Skin epidermis (tissue), 12 donors: Measurements from ENCODE around the gene PRLHR.
"Not testable (repeated sequence)": the region's sequence is repeated elsewhere in the genome, so short reads cannot be mapped to it uniquely, and the experiment has no call there.

Source experiments
- H3K27ac ChIP-seq, 21 experiments: fragments of 200-600 bp; sonication (generic) in 11 of 21; one replicate each; pipeline ENCODE4 v1.5.0; 2020; ENCODE audit warnings: mild to moderate bottlenecking in 3 of 21, inconsistent platforms in 2 of 21, moderate library complexity in 2 of 21
- H3K4me3 ChIP-seq, 7 experiments: fragments of 200-600 bp; sonication (generic) in 2 of 7; one replicate each; pipeline ENCODE4 v1.5.0; 2020; ENCODE audit warnings: inconsistent platforms in 2 of 7, mild to moderate bottlenecking in 2 of 7, moderate library complexity in 1 of 7

Gene PRLHR

DNA sequence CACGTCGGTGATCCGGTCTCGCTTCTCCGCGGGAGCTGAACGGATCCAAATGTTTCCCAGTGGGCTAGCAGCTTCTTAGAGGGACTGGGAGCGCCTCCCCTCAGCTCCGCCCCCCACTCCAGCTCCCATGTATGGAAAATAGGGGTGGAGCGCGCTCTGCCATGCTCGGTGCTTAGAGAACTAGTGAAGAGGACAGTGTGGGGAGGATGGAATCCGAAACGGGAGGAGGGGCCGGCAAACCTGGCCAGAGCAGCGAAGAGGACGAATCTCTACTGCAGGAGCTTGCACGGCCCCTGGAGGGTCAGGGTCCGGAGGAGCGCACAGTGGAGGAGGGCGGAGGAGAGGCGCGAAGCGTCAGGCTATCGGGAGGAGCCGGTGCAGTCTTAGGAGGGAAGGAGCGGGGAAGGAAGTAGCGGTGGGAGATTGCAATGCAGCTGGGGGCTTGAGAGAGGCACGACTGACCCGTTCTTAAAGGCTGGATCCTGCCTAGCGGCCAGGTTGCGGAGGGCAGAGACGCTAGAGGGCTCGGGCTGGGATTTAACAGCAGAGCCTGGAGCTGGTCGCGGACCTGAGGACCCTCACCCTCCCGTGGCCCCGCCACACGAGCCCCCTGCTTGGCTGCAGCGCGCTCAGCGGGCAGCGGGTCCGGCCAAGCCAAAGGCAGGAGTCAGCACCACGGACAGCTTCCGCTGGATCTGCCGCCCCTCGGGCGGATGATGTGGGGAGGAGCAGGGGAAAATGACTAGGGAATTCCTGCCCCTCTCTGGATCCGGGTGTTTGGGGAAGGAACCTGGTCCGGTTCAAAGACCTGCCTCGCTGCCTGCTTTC is at the start of gene PRLHR:
TSS of gene PRLHR (minus strand) at position 51 of the 828 bp plus-strand sequence. CDS start 404 bp downstream, outside the sequence.
- no peak within 1 kb of the TSS for H3K27ac ChIP-seq
- H3K4me3 ChIP-seq: no peak within 1 kb of the TSS

DNA sequence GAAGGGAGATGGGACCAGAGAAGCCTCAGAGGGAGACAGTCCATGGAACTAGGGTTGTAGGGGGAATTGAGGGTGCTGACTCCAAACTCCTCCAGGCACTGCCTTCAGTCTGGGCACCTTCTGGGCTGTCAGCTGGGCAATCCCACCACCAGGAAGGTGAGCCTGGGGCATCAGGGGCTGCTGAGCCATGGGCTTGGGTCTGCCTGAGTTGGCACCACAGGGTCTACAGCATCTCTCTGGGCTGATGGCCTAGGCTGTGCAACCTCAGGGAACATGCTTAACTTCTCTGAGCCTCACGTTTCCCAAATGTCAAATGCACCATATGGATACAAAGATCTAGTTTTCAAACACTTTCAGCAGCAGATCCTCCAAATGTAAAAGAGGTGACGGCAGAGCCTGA is 46.8 kb upstream of the PRLHR start:
- Histone ChIP-seq H3K4me3 (no peak overlapping the region), H3K27ac (no peak overlapping the region)

DNA sequence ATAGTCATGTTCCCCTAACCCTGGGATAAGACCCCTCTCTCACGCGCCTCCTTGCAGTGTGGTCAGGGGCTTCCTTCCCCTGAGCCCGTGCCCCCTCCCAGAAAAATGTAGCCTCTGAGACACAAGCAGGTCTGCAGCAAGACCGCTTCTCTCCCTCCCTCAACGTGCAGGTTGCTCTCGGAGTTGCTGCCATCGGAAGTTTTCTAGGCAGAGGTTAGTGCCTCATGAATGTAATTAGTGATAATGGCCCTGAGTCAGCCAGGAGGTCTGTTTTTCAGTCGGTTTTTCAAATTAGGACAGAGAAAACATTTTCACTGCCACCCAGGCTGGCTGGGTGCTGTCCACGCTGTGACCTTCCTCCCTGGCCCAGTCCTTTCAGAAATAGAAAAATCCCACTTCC is 43.2 kb upstream of the PRLHR start:
- no peak overlapping the region for H3K4me3 ChIP-seq
- H3K27ac ChIP-seq: no peak overlapping the region

DNA sequence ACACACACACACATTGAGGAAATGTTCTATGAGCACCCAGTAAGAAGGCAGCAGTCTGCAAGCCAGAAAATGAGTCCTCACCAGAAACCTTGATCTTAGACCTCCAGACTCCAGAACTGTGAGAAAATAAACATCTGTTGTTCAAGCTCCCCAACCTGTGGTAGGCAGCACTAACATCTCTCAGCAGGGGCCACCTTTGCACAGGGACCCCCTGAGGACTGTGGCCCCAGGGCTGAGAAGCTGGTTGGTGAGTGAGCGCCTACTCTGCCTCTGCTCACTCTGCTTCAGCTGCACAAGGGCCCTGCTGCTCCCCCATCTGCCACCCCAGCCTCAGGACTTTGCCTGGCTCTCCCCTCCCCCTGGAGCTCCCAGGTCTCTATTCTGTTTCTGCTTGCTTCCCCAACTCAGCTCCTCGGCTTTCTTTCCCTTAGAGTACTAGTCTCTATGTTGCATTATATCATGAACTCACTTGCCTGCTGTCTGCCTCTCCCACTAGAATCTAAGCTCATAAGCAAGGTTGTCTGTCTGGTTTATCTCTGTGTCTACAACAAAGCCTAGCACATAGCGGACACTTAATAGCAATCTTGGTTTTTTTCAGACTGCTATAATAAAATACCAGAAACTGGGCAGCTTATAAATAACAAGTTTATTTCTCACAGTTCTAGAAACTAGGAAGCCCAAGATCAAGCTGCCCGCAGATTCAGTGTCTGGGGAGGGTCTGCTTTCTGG is 40.4 kb upstream of the PRLHR start:
- H3K4me3 ChIP-seq: no peak overlapping the region
- no peak overlapping the region for H3K27ac ChIP-seq

DNA sequence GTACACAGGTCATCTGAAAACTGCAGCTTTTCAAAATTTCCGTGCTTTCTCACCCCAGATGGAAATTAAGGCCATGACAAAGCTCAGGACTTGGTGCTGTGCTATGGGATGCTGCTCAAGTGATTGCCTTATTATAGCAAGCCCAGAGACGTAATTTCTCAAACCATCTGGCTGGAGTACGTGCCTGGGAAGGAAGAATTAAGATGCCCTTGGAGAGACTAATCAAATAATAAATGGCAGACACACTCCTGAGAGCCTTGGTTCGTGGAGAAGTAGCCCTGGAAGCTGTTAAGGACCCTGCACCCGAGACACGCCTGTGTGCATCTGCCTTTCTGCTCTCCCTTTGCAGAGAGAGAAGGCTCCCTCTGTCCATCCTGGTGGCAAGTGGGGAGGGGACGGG is 38.3 kb upstream of the PRLHR start:
- no peak overlapping the region for H3K4me3 ChIP-seq
- no peak overlapping the region for H3K27ac ChIP-seq

DNA sequence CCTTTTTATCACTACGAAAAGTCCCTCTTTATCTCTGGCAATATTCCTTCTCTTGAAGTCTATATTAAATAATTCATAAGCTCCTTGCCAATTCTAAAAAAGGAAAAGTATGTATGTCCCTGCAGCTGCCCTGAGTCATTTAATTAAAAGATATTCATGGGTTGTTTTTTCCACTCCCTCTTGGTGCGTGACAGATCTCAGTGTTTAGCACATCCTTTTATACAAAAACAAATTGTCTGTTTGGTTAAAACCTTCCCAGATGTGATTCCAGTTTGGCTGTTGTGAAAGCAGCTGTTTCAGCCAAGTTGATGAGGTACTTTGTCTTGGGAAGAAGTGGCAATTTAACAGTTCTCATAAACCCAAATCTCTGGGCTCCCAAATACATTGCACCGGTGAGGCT is 33.8 kb upstream of the PRLHR start:
- no peak overlapping the region for H3K27ac ChIP-seq
- no peak overlapping the region for H3K4me3 ChIP-seq

DNA sequence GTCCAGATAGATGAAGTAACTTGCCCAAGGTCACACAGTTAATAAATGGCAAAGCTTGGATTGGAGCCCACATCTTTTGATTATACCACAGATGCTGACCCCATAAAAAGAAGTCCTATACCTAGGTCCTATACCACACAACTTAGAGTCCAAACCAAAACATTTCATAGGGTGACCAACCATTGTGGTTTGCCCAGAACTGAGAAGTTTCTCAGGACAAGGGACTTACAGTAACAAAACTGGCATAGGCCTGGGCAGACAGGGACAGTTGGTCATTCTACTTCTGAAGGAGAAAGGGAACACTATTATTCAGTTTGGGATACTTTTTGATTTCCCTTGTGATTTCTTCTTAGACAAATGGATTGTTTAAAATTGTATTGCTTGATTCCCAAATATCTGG is 32.9 kb upstream of the PRLHR start:
- H3K27ac ChIP-seq: no peak overlapping the region
- no peak overlapping the region for H3K4me3 ChIP-seq

DNA sequence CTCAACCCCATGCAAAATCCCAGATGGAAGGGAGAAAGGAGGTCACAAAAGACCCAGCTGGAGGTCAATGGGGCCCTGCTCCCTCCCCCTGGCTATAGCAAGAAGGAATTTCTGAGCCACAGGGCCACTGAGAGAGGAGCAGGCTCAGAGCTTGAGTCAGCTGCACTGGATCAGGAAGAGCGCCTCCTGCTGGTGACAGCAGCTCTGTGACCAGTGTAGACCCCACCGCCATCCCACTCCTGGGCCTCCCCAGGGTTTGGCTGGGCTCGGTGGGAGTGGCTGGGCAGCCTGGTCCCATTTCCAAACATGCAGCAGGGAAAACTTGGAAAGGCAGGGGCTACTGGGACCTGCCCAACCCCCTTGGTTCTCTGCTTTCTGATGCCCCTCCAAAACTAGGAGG is 31.5 kb upstream of the PRLHR start:
- Histone ChIP-seq H3K27ac (no peak overlapping the region), H3K4me3 (no peak overlapping the region)

DNA sequence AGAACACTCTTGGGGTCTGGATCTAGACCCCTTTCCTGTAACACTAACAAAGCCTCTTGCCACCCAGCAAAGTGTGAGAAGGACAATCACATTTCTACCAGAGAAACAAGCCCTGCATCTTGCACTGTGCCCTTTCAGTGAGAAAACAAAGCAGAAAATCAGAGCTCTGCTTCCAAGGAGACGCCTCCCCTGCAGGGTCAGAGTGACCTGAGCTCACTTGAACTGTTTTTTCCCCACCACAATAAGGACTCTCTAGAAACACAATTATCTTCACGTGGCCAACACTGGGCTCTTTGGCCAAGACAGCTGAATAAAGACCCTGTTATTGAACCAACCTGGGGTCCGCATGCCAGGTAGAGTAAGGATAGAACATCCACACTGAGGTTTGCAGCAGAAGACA is 30.1 kb upstream of the PRLHR start:
- H3K4me3 ChIP-seq: no peak overlapping the region
- H3K27ac ChIP-seq: no peak overlapping the region

DNA sequence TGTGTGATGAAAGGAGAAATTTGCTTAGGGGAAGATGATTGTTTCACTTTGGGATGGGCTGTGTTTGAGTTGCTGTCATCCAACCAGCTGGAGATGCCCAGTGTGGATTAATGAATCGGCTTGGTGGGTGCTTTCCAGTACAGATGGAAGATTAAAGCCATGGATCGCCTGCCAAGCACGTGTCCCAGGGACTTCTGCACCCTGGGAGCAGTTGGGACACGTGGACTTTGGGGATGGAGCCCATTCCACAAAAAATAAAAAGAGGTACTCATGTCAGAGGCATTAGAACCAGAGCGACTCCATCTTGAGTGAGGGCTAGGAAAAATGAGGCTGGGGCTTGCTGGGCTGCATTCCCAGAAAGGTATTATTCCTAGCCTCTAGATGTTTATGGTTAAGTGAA is 29.3 kb upstream of the PRLHR start:
- H3K4me3 ChIP-seq: no peak overlapping the region
- no peak overlapping the region for H3K27ac ChIP-seq

DNA sequence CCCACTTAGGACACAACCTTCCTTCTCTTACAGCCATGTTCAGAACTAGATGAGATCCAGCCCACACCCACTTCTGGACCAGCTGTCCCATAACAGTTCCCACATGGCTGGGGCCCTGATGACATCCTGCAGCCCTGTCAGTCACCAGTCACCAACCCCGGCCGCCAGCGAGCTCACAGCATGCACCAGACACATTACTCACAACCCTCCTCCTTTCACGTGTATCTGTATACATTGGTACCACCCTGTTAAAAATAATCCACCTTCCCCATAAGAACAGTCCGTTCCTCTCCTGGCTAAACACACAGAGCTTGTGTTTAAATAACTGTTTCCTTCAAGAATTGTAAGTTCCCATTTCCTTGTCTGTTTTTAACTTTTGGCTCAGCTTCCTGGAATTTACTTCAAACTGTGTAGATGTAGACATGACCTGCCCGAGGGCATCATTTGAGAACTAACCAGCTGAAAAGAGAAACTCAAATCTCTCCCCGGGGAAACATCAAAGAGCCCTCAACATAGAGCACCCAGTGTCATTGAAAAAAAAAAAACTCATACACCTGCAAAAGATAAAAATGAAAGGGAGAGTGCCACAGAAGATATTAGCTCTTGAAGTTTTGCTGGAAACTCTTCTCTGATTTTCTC is 26.0 kb upstream of the PRLHR start:
- Histone ChIP-seq H3K27ac (no peak overlapping the region), H3K4me3 (no peak overlapping the region)

DNA sequence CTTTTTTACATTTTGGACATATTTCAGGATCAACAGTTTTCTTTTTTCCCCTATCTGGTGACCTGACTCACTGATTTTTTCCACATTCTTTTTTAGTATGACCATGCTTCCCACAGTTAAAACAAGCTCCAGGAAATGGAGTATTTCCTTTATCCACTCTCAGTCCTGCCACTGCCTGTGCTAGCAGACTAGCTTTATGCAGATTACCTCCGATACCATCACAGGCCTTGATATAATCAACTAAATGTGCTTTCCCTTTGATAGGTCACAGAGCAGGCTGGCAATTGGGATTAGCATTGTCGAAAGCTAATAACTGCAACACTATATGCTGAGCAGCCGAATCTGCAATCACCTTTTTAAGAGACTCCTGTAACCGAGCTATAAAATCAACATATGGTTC is 18.4 kb upstream of the PRLHR start:
- not testable (repeated sequence) for H3K4me3 ChIP-seq, H3K27ac ChIP-seq

DNA sequence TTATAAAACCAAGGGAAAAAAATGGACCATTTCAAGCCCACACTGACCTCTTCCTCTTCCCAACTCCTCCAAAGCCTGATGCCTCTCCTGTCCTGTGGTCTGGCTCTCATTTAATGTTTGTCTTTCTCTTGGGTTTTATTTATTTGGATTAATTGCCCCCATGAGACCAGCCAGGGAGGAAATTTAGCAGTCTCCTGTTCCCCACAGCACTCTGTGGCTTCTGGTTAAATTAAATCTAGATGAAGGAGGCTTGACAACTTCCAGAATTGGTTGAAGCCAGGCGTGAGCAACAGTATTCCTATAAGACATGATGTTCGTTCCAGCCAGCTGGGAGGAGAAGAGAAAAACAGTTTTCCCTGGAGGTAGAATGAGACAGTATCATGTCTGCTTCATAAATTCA is 15.1 kb upstream of the PRLHR start:
- no peak overlapping the region for H3K27ac ChIP-seq
- no peak overlapping the region for H3K4me3 ChIP-seq

DNA sequence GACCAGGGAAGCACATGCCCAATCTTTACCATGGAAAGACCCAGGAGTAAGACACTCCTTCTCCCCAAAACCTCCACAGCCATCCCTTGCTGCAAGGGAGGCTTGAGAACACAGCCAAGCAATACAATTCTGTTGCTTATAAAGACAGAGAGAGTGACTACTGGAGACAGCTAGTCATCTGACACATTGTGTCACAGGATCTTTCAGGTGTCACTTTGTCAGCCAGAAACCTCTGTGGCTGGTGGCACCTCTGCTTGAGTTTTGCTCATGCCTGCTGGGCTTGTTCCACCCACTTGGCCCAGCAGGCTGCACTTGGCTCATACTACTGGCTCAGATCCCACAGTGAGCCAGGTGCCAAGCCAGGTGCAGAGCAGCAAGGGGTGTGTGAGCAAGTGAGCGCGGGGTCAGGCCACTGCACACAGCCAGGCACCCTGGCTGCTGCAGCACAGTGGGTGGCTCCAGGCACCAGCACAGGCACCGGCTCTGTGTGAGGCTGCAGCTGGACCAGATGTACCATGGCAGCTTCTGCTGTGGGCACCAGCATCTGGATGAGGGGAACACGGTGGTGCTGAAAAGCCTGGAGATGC is 12.4 kb upstream of the PRLHR start:
- Histone ChIP-seq H3K4me3 (no peak overlapping the region), H3K27ac (no peak overlapping the region)

DNA sequence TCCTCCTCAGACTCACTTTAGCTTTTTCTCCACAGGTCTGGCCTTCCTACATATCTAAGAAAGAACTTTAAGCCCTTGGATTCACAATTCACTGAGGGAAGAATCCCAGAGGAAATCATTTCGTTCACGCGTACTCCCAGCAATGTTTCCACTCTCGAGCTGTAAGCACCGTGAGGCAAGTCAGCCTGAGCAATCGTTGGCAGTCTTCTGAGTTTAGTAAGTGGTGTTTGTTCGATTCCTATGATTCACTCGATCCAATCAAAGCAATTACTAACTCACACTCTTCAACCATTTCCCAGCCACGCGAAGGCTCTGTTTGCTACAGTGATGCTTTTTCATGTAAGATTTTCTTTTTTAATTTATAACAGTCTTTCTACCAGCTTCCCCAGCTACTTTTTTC is 10.2 kb upstream of the PRLHR start:
- no peak overlapping the region for H3K4me3 ChIP-seq
- no peak overlapping the region for H3K27ac ChIP-seq

DNA sequence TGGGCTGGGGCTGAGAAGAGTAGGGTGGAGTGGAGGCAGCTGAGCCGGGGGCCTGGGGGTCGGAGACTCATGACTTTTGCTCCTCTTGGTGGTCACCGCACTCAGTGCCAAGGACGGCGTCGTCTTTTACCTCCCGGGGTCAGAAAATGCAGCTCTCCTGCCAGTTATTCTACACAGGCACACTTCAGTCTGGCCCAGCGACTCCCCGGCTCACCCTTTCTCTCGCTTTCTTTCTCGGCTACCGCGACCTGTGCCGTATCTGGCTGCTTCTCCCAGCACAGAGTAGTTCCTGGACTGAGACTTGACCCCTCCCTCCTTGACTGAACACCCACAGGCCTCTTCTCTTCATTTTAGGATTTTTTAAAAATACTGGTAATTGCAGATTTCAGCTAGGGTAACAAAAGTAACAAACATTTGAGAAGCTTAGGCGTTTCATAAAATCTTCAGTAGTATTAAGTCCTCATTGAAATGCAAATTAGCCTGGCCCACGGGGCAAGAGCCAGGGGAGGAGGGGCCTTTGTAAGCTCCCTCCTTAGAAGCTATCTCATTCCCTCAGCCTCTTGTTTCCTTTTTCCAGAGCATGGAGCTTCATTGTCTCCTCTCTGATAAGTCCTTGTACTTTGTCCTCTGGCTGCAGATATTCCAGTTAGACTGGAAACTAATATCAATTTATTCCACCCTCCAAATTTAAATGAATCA is 1.1 kb upstream of the PRLHR start:
- no peak overlapping the region for H3K4me3 ChIP-seq
- H3K27ac ChIP-seq: no peak overlapping the region

DNA sequence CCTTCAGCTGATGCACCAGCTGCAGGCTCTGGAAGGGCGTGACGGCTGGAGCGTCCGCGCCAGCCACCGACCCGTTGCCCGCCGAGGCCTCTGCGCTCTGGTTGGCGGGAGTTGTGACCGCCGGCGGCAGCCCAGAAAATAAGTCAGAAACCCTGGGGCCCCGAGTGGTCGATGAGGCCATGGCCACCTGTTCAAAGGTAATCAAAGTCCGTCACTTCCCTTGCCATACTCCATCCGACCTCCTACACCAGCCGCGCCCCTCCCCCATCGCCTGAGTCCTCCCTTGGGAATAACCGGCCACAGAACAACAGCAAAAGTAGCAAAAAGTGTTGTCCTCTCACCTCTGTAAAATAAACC is 406 bp downstream of the PRLHR start:
- Histone ChIP-seq H3K27ac (no peak overlapping the region), H3K4me3 (no peak overlapping the region)

DNA sequence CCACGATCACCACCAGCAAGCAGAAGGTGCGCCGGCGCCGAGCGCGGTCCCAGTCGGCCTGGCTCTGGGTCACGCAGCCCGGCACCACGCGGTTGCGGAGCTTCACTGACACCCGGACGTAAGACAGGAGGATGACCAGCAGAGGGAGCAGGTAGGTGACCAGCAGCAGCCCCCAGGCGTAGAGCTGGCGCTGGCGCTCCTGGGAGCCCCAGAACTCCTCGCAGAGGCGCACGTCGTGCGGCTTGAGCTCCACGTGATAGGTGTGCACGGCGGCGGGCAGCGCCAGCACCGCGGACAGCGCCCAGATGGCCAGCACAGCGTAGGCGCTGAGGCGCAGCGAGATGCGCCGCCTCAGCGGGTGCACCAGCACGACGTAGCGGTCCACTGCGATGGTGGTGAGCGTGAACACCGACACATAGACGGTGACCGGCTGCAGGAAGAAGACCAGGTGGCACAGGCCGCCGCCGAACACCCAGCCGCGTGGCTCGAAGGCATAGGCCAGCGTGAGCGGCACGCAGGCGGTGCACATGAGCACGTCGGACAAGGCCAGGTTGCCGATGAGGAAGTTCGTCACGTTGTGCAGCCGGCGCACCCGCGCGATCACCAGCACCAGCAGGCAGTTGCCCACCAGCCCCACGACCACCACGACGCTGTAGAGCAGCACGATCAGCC is 920 bp downstream of the PRLHR start:
- H3K27ac ChIP-seq: no peak overlapping the region
- H3K4me3 ChIP-seq: no peak overlapping the region

DNA sequence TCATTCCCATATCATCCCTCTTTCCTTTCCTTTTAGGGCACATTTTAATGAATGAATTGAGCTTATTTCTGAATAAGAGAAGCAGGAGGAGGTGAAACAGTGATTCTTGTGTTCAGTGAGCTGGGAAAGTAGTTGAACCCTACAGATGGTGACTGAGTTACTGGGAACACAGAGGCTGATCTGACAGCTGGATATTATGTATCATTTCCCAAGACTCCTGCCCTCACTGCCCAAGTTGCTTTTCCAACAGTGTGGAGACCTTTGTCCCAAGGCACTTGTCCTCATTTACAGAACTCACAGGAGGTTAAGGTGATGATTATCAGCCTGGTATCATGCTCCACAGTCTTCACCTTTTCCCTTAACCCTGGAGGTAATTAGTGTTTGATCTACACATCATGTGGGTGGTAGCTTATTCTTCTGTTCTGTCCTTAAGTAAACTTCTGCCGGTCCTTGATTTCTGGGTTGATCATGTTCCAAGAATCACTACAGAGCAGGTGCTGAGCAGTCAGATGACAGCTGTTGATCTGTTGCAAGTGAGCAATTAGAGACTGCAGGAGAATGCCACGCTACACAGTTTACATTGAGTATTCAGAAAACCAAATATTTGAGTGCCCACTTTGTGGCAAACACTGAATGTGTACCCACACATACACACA is 2.6 kb downstream of the PRLHR start:
- H3K4me3 ChIP-seq: no peak overlapping the region
- no peak overlapping the region for H3K27ac ChIP-seq
